Stomach (tissue), 9 donors: ENCODE results near the gene TEDC2. TPM values are rescaled to one million over a fixed set of nuclear protein-coding genes. Genes with fewer than 3 reads are reported as not detected.

Experiments used
- DNase-seq, 2 donors: peaks; one replicate each; pipeline versions ENCODE4 v3.0.0 to v3.0.0-alpha.2; 2013 to 2019
- H3K27ac ChIP-seq, 5 donors: fragments of 200-600 bp in 4 of 5; sonication (generic) in 4 of 5; one replicate each; pipeline ENCODE4 v1.5.1; 2013 to 2019; ENCODE audit warnings: mild to moderate bottlenecking in 1 of 5, moderate library complexity in 1 of 5
- H3K27me3 ChIP-seq, 3 donors: fragments of 200-600 bp; sonication (generic); one replicate each; pipeline ENCODE4 v1.5.1; 2017 to 2019; ENCODE audit warnings: mixed run types in 1 of 3
- H3K36me3 ChIP-seq, 4 donors: fragments of 200-600 bp; sonication (generic); 1 replicate in 3 of 4; 2 replicates in 1 of 4; pipeline ENCODE4 v1.5.1; 2016 to 2019
- H3K4me1 ChIP-seq, 4 donors: fragments of 200-600 bp; sonication (generic); one replicate each; pipeline ENCODE4 v1.5.1; 2016 to 2019
- H3K4me3 ChIP-seq, 4 donors: fragments of 200-600 bp; sonication (generic) in 3 of 4; one replicate each; pipeline ENCODE4 v1.5.1; 2016 to 2019; ENCODE audit warnings: mild to moderate bottlenecking in 1 of 4
- H3K9me3 ChIP-seq, 4 donors: fragments of 200-600 bp; sonication (generic); one replicate each; pipeline ENCODE4 v1.5.1; 2016 to 2019
- EP300 ChIP-seq: sonication (generic); formaldehyde crosslinking; IDR thresholded peaks from one replicate; pipeline ENCODE4 v1.6.1; 2017; ENCODE audit warnings: antibody characterized with exemption
- POLR2A ChIP-seq, 4 donors: fragments of 450-650 bp; IDR thresholded peaks; one replicate each; pipeline ENCODE4 v1.6.1; 2016; ENCODE audit warnings: antibody characterized with exemption in 4 of 4, control low read depth in 2 of 4, mild to moderate bottlenecking in 1 of 4, moderate library complexity in 1 of 4
- POLR2AphosphoS5 ChIP-seq, 3 donors: sonication (generic); formaldehyde crosslinking; IDR thresholded peaks; one replicate each; pipeline ENCODE4 v1.6.1; 2016; ENCODE audit warnings: antibody characterized with exemption in 3 of 3
- WGBS, 5 donors: extraction: QIAGEN DNeasy Blood & Tissue Kit in 3 of 5; methylation state at CpG; one replicate each; pipeline versions ENCODE4 v1.1.5 to v1.1.7; 2013 to 2018; 5-methylcytosine and 5-hydroxymethylcytosine counted together
- intact Hi-C: fragments of 100-400 bp; cut with DNase I; formaldehyde crosslinking; loops from one replicate; pipeline ENCODE4 v1.15.1; 2023; ENCODE audit warnings: low total_unique reads
- polyA plus RNA-seq, 3 donors: library from polyadenylated mRNA; stranded (reverse); fragments of 200-250 nt; gene quantifications; one replicate each; pipeline ENCODE4 v1.2.3, GENCODE V29; 2013
- total RNA-seq, 5 donors: library from RNA; depleted of rRNA; stranded (reverse); fragments of >200 nt; gene quantifications; one replicate each; pipeline versions ENCODE4 v1.1.0 to v1.2.3, GENCODE V29; 2014 to 2016
- TF ChIP-seq, protein P1 (sequence below), 7 experiments: fragments of 450-650 bp in 4 of 7; fragments of 200-600 bp in 3 of 7; sonication (generic) in 3 of 7; IDR thresholded peaks; one replicate each; pipeline ENCODE4 v1.5.1; 2016 to 2019; ENCODE audit warnings: antibody characterized with exemption in 7 of 7, control low read depth in 2 of 7, mild to moderate bottlenecking in 1 of 7
- donor health status: healthy with polysubstance abuse.
- donor health status: Bipolar disorder and iron deficiency.
- donor health status: healthy.

The TEDC2 gene
- total and polyA plus RNA-seq, 8 donors = 1.3 to 3.8 (median 2.7) TPM; not detected in 3

DNA sequence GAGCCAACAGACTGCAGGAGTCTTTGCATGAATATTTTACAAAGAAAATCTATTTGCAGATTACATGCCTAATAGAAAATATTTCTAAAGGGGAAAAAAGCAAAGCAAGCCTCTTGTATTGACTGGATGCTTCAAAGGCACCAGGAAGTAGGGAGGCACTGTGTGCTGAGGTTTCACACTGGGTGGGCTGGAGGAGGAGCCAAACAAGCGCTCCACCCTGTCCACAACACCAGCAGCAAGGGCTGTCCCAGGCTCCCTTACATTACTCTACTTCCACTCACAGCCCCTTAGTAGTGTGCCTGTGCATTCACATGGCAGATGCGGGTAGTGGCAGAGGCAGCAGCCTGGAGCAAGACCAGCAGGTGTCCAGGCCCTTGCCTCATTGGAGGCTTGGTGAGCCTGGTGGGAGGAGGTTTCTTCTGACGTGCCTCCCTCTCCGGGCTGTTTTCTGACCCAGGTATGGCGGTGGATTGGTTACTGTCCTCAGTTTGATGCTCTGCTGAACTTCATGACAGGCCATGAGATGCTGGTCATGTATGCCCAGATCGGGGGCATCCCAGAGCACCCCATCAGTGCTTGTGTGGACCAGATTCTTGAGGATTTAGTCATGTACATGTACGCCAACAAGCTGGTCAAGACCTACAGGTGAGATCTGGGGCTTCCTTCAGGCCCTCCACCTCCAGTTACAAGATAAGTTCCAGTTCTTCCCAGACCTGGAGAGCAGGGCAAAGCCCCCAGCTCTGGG lies 37.6 kb upstream of the TEDC2 start:
- no peaks in the 10 kb centered on the region for H3K36me3 ChIP-seq
- TF ChIP-seq POLR2AphosphoS5 (IDR thresholded peaks at IDR 0.05) (no peak), EP300 (no peak), POLR2A (IDR thresholded peaks at IDR 0.05) (no peak)
- TF ChIP-seq, protein P1, sequence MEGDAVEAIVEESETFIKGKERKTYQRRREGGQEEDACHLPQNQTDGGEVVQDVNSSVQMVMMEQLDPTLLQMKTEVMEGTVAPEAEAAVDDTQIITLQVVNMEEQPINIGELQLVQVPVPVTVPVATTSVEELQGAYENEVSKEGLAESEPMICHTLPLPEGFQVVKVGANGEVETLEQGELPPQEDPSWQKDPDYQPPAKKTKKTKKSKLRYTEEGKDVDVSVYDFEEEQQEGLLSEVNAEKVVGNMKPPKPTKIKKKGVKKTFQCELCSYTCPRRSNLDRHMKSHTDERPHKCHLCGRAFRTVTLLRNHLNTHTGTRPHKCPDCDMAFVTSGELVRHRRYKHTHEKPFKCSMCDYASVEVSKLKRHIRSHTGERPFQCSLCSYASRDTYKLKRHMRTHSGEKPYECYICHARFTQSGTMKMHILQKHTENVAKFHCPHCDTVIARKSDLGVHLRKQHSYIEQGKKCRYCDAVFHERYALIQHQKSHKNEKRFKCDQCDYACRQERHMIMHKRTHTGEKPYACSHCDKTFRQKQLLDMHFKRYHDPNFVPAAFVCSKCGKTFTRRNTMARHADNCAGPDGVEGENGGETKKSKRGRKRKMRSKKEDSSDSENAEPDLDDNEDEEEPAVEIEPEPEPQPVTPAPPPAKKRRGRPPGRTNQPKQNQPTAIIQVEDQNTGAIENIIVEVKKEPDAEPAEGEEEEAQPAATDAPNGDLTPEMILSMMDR (IDR thresholded peaks at IDR 0.05) = no peak
- no peak overlapping the region for H3K27ac ChIP-seq
- H3K27me3 ChIP-seq = no peaks in the 10 kb centered on the region
- H3K4me3 ChIP-seq = no peak overlapping the region
- intact Hi-C loops = no loop called here
- DNase-seq = peak in 1 of 2 donors; percentile 28
- 69 to 84% (median 83%) methylated on average over 2 to 7 of the region's 7 CpGs for WGBS, 5 donors
- no peaks in the 10 kb centered on the region for H3K9me3 ChIP-seq
- H3K4me1 ChIP-seq = peaks cover 0 to 6% (median 4%) of the 10 kb centered on the region in 4 donors

DNA sequence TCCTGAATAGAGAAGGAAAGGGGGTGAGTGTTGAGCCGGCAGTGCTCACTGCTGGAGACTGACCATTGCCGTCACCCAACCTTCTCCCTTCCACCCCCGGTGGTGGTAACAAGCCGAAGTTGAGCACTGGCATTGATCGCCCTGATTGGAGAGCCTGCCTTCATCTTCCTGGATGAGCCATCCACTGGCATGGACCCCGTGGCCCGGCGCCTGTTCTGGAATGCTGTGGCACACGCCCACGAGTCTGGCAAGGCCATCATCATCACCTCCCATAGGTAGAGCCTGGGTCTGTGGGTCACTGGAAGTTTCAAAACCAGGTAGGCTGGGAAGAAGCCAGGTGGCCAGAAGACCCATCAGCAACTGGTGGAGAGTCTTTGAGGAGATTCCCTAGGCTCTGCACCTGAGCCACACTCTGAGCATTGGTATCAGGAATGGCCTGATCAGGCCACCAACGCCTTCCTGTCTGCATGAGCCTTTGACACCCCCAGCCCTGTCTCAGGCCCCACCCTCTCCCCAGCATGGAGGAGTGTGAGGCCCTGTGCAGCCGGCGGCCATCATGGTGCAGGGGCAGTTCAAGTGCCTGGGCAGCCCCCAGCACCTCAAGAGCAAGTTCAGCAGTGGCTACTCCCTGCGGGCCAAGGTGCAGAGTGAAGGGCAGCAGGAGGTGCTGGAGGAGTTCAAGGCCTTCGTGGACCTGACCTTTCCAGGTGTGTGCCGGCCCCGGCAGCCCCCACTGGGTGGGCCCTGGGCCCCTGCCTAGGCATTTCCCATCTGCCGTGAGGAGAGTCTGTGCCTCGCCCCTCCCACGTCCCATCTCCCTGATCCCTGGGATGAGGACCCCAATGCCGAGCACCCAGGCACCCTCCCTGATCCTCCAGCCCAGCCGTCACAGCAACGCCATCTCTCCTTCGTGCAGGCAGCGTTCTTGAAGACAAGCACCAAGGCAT lies 35.6 kb upstream of the TEDC2 start:
- WGBS, 5 donors = 90 to 92% (median 91%) methylated on average over 14 to 25 of the region's 25 CpGs
- intact Hi-C loops = no loop called here
- H3K4me3 ChIP-seq = no peak overlapping the region

DNA sequence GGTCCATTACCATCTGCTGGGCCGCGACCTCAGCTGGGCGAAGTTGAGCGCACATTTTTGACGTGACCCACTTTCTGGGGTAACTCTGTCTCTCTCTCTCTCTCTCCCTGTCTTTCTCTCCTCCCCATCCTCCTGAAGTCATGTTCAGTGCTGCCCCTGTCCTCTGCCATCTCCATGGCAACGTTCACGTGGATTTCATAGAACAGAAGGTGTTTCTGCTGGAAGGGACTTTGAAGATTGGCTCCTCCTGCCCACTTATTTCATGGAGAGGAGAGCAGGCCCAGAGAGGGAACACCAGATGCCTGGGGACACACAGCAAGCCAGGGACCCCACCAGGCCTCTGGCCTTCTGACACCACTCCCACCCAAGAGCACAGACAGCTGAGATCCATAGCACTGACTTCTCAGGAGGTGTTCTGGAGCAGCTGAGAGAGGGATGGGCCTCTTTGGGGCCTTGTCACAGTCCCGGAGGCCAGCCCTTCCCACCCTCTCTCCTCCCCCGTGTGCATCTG lies 34.8 kb upstream of the TEDC2 start:
- H3K27me3 ChIP-seq = no peaks in the 10 kb centered on the region
- no peak for TF ChIP-seq EP300
- intact Hi-C loops = no loop called here
- H3K27ac ChIP-seq = no peak overlapping the region
- 85 to 90% (median 88%) methylated on average over 8 to 9 of the region's 9 CpGs for WGBS, 5 donors
- no peak overlapping the region for H3K4me3 ChIP-seq
- peaks cover 5 to 23% (median 16%) of the 10 kb centered on the region in 4 donors for H3K4me1 ChIP-seq
- no peak for DNase-seq
- H3K36me3 ChIP-seq = no peaks in the 10 kb centered on the region
- no peaks in the 10 kb centered on the region for H3K9me3 ChIP-seq

More for the DNA sequence above, 35.6 kb upstream of the TEDC2 start:
- no peaks in the 10 kb centered on the region for H3K36me3 ChIP-seq
- no peak for TF ChIP-seq POLR2A (IDR thresholded peaks at IDR 0.05)
- no peak for TF ChIP-seq POLR2AphosphoS5 (IDR thresholded peaks at IDR 0.05)
- TF ChIP-seq, protein P1 (IDR thresholded peaks at IDR 0.05) = no peak
- no peak for TF ChIP-seq EP300
- DNase-seq = no peak
- H3K9me3 ChIP-seq = no peaks in the 10 kb centered on the region
- H3K27me3 ChIP-seq = no peaks in the 10 kb centered on the region
- peaks cover 0 to 16% (median 9%) of the 10 kb centered on the region in 4 donors for H3K4me1 ChIP-seq
- H3K27ac ChIP-seq = no peak overlapping the region

DNA sequence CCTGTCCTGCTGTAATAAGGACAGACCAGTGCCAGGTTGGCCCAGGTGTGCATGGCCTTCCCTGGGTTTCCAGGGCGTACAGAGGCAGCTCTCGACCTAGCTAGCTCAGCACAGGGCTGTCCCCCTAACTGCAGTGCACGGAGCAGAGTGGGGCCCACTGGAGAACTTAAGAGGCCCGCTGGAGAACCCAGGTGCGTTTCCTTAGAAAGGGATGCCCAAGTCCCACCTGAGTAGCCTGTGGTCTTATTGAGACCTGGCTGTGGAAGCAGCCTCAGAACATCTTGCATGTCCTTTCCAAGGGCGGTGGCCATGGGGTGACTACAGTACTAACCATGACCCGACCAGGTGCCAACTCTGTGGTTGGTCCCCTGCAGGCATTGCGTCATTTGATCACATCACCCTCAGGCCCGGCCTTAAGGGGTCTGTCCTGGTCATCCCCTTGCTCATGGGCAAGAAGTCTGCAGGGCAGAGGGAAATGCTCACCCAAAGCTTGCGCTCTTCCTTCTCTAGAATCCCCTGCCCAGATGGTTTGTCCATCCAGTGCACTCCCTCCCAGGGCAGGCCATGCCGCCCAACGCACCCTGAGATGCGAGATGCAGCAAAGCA lies 34.0 kb upstream of the TEDC2 start:
- H3K27ac ChIP-seq = no peak overlapping the region
- WGBS, 5 donors = 85 to 96% (median 94%) methylated on average over 12 to 13 of the region's 13 CpGs
- H3K27me3 ChIP-seq = no peaks in the 10 kb centered on the region
- DNase-seq = no peak
- H3K36me3 ChIP-seq = no peaks in the 10 kb centered on the region
- H3K4me3 ChIP-seq = no peak overlapping the region
- TF ChIP-seq EP300 = no peak
- TF ChIP-seq POLR2AphosphoS5 (IDR thresholded peaks at IDR 0.05) = no peak
- no peak for TF ChIP-seq POLR2A (IDR thresholded peaks at IDR 0.05)
- TF ChIP-seq, protein P1 (IDR thresholded peaks at IDR 0.05) = no peak
- intact Hi-C loops = no loop called here
- H3K9me3 ChIP-seq = no peaks in the 10 kb centered on the region
- peaks cover 12 to 31% (median 23%) of the 10 kb centered on the region in 4 donors for H3K4me1 ChIP-seq
